Embryonic facial prominence (tissue), 1 donor: ENCODE data around the gene CAMTA1.
A peak's percentile ranks its signal among the peaks of the same experiment; 100 is the strongest.

ENCODE experiments used
- DNase-seq: peaks from one replicate; pipeline ENCODE4 v3.0.0-alpha.2; 2016; ENCODE audit errors: extremely low spot score

CAMTA1 gene

DNA sequence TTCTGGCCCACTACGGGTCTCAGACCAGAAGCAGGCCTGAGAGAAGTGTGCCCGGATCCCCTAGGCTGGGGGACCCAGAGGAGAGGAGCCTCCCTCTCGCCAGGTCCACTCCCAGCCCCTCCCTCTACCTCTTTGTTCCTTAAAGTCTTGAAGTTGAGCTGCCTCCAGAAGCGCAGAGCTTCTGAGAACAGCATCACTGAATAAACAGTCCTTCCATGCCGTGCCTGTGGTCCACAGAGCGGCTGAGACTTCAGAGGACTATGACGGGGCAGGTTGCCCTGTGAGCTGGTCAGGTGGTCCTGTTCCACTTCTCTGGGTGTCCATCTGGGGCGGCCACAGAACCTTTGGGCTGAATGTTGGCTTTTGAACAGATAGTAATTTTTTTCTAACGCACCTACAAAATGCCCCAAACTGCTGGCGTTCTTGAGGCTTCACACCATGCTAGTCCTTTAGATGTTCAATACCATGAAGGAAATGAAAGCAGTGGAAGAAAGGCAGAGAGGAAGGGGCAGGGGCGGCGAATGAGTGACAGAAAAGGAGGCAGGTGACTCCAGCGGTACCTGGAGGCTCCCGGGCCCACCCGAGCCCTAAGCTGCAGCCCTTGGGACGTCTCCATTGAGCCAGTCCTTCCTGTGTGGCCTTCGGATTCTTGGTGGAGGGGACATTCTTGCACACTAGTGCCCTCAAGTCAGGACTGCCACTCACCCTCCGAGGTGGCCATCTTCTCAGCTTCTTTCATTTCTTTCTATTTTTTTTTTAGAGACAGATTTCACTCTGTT lies 746.5 kb downstream of the CAMTA1 start:
- no peak for DNase-seq

DNA sequence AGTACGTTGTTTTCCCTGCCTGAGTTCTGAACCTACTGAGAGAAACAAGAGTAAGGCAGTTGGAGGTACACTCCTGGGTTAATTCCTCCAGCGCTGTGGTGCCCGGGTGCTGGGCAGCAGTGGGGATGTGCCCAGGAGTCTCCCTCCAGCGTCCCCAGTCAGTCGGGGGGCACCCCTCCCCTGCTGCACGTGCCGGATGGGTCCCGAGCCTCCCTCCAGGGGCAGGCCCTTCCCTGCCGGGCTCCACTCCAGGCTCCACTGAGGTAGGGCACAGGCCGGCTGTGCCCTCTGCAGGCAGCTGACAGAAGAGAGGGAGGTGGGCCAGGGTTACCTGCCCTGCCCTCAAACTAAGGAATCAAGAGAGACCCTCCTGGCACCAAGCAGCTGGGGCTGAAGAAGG lies 747.8 kb downstream of the CAMTA1 start:
- no peak for DNase-seq

DNA sequence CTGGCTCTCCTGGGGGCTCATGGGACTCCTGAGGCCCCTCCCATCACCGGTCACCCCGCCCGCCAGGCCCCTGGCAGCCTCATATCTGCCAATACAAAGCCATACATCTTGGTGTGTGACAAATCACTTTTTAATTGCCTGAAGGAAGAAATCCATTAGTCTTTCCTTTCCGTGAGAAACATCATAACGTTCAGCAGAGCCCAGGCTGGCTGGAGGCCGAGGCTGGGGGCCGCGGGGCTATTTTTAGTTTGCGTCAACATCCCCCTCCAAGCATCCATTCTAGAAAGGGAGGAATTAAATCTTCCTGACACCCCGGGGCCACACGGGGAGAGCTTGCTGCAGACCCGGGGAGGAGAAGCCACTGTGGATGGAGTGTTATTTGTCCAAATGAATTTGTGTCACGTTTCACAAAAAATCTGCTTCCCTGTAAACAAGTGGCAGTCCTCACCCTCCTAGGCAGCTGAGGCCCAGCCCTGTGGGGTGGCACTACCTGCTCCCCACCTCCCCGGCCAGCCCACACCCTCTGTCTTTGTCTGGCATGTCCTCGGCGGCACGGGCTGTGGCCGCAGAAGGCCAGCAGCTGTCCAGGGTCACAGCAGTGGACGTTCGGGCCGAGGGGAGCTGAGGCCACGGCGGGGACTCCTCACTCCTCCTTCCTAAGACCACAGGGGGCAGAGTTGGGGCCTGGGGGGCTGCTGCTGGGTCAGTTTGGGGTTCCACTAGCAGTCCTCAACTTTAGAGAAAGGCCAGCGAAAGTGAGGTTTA lies 749.0 kb downstream of the CAMTA1 start:
- DNase-seq: no peak

DNA sequence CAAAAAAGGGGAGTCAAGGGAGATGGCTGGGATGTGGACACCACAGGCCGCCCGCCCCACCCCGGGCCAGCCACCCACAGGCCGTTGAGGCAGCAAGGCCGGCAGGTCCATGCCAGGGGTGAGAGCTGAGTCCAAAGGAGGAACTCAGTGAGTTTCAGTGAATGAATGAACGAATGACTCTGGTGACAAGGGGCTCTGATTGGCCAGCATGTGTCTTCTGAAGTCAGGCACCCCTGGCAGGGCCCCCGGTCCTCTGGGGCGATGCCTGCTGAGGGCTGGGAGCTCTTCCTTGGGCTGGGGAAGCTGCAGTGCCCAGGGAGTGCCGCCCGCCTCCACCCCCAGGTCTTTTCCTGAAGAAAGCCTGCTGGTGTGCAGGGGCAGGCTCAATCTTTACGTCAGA lies 749.8 kb downstream of the CAMTA1 start:
- no peak for DNase-seq

DNA sequence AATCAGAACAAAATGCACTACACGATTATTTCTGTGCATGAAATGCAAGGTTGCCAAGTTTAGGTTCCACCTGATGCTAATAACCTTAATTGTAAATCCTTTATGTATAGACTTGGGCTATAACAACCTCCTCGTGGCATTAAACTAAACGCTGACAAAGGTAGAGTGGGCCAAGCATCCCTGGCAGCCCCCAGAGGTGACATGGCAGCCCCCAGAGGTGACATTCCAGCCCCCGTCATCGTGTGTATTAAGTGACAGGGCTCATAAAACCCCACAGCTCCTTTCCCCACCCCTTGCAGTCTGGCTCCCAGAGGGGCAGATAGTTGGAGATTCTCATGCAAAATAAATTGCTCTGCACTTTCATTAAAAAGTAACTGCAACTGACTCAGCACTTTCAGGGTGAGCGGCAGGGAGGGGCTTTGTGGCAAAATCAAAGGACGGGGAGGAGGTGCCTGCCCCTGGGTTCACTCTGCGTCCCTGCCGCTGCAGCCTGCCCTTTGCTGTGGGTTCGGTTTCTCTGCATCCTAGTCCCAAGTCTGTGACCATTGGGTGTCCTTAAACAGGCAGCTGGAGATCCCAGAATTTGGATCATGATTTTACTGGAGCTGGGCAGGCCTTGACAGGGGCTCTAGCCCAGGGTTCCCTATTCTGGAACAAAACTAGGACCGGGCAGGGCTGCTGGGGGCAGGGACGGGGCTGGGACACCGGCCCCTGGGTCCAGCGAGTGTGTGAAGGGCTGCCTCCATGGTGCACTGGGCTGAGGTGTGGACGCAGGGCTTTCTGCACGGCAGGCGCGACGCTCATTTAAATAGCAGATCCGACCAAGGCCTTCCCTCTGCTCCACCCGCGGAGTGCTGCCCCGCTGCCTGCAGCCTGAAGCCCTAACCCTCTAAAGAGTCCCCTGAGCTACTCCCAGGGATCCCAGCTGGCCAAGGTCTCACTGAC lies 751.0 kb downstream of the CAMTA1 start:
- no peak for DNase-seq

DNA sequence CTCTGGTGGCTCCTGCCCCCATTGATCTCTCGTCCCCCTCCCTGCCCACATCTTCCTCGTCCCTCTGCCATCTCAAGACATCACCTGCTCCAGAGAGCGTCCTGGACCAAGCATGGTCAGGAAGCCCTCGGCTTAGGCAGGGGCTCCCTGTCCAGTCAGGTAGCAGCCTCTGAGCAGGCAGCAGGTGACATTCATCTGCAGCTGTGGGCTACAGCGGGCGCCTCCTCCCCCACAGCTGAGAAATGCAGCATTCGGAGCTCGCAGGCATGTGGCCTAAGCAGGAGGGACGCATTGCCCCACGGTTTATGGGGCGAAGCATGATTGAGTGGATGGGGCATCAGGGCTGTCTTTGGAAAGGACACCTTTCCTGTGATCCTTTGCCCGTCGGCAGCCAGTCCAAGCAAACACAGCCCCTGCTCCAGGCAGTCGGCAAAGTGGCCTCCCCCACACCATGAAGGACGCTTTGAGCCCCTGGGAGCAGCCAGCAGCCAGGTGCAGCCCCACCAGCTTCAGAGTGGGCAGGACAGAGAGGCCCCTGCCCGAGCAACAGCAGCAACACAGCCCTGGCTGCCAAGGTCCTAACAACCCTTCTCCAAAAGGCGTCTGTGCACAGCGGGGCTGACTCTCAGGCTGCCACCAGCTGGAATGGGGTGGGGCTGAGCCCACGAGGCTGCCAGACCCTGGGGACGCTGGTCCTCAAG lies 751.8 kb downstream of the CAMTA1 start:
- no peak for DNase-seq

DNA sequence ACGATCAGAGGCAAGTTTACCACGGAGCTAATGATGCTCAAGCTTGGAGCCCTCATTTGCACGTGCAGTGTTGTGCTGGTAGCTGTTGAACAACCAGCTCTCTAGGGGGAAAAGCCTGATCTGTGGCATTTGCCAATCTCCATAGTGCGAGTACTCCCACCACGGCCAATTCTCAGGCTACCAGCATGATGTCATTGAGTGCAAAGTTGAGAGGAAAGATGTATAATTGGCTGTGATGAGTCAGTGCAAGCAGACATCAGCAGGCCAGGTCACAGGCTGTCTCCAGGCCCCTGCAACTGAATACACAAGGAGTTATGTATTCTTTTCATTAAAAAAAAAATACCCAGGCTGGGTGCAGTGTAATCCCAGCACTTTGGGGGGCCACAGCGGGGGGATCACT lies 752.8 kb downstream of the CAMTA1 start:
- DNase-seq: no peak

DNA sequence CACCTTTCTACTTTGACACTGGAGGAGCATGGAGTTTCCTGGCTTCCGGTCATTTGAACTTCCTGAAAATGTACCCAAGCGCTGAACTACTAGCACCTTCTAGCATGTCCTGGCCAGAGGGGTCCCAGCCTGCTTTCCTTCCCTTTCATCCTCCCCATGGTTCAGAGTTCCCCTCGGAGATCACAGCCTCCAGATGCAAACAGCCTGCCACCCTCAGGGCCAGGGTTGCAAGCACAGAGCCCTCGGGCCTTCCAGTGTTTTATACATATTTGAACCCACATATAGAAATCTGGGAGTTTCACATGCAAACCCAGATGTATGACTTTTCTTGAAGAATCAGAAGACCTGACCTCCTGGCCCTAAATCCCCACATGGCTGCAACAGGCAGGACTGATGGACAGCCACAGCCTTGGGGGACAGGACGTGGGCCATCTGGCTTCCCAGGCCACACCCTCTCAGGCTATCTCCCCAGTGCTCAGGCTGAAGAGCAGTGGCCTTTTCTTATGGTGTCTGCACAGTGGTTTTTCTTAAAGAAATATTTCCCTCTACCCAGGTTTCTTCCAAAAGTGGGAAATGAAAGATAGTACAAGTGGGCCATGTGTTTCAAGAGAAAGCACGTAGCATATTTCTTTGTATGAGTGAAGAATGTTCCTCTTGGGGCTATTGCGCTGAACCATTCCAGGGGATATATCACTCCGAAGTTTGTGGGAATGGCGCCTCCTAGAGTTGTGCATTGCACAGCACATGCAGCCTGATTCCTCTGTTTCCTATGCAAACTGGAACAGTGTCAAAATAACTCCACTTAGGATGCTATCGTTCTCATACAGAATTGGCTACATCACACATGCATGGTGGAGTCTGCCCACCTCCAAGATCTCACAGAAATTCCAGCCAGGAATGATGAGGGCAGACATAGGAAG lies 753.9 kb downstream of the CAMTA1 start:
- no peak for DNase-seq

DNA sequence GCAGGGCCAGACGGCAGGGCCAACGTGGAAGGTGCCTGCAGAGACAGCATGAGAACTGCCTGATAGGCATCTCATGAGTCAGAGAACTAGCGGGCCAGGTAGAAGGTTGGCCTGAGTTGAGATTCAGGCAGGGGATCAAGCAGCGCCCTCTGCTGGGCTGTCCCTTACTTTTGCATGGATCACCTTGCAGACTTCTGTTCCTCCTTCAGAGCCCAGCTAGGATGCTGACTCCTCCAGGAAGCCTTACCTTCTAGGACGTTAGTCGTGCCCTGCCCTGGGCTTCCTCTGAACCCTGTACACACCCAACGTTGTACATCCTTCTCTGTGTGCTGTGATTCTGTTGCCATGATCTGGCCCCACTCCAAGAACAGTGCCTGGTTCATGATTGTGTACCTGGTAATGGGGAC lies 754.5 kb downstream of the CAMTA1 start:
- no peak for DNase-seq

DNA sequence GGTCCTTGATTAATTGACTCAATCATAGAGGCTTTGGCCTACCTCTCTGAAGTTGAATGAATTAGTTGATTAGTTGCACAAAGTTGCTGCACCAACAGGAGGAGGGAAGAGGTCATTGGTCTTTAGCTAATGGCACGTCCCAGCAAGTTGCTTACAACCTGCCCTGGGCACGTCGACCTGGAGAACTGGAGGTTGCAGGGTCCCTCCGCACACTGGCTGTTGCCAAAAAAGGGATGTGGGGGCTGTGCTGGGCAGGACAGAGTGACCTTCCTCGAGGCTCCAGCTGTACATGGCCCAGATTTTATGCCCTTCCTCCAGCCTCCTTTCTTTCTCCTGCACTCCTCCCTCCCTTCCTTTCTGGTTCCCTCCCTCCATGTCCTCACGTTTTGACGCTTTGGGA lies 755.6 kb downstream of the CAMTA1 start:
- DNase-seq: no peak

DNA sequence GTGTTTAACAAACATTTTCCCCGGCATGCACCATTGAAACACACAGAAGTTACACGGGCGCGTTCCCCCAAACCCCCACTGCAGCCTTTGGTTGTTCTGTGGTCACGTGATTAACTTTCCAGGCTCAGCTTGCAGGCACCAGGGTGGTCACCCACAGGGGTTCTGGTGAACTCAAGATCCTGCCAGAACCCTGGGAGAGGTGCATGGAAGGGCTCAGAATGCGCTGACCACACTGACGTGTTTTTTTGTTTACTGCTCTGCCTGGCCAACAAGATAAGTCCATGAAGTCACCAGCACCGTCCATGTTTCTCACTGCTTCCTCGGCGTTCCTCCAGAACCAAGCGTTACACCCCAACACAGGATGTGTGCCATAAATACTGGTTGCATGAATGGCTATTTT lies 756.4 kb downstream of the CAMTA1 start:
- DNase-seq: no peak

DNA sequence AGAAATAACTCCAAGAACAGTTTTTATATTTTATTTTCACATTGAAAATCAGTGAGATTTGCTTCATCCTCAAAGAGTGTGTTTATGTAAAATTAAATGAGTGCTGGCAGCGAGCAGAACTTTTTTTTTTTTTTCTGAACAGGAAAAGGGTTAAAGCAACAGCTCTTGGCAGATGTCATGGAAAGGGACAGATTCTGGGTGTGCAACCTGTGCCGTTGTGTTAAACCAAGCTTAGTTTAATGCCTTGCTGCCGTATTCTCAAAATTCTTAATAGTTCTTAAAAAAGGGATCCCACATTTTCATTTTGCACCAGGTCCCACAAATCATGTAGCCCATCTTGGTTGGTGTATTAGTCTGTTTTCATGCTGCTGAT lies 758.5 kb downstream of the CAMTA1 start:
- DNase-seq: no peak

DNA sequence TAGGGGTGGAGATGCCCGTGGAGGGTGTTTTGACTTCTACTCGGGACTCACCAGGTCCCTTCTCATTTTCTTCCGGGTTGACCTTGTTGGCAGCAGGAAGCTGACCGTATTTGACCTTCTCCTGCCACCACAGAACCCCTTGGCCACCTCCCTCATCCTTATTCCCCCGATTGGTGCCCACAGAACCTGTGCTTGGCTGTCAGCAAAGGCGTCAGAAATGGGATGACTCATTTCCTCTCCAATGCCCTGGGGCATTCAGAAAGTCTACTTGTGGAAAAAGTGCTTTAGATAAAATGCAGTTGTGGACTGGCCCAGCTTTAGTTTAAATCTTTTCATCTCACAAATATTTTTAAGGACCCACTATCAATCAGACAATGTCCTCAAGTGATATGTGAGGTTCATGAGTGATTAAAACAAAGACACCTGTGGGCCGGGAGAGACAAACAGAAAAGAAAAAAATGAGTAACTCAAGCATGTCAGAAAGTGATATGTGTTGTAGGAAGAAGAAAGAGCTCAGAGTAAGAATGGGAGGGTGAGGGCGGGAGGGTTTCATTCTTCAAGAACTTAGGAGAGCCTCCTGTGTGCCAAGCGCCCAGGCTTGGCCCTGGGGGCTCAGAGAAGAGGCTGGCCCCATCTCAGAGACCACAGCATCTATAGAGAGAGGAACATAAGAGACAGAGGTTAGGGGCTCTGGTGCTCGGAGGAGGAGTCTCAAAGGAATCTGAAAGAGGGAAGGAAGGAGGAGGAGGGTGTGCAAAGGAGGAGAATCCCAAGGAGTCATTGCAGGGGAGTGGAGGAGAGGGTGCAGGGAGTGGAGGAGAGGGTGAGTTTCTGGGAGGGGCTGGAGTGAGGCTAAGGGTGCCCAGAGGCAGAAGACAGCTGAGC lies 764.3 kb downstream of the CAMTA1 start:
- DNase-seq: peak; percentile 38

DNA sequence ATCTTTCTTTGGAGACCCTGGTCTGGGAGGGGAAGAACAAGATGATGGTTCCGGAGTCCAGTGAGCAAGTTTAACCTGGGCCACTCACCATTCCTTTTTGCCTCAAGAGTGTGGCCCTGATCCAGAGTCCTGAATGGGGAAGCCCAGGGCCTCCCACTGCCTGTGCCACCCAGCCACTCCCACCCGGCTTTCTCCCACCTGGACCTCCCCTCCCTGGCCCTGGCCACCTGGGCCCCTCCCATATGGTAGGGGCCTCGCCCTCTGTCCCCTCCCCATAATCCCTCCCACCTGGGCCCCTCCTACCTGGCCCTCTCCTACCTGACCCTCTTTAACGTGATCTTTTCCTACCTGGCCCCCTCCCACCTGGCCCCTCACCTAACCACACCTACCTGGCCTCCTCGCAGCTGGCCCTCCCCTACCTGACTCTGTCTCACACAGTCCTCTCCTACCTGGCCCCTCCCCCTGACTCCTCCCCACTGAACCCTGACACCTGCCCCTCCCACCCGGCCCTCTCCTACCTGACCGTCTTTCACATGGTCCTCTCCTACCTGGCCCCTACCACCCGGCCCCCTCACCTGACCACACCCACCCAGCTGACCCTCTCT lies 765.1 kb downstream of the CAMTA1 start:
- no peak for DNase-seq

DNA sequence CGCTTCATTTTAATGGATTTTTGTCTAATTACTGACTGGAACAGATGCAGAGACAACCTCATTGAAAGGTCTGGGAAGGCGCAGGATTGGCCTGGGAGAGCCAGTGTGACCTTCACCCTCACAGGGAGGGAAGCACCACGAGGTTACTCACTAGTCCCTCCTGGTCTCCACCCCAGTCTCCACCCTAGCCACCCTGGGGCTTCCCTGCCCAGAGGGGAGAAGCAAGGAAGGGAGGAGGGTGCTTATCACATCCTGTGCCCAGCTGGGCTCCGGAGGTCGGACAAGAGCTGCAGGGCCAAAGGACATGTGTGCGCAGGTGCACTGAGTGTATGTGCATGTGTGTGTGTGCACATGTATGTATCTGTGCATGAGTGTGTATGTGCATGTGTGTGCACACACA lies 765.7 kb downstream of the CAMTA1 start:
- no peak for DNase-seq

DNA sequence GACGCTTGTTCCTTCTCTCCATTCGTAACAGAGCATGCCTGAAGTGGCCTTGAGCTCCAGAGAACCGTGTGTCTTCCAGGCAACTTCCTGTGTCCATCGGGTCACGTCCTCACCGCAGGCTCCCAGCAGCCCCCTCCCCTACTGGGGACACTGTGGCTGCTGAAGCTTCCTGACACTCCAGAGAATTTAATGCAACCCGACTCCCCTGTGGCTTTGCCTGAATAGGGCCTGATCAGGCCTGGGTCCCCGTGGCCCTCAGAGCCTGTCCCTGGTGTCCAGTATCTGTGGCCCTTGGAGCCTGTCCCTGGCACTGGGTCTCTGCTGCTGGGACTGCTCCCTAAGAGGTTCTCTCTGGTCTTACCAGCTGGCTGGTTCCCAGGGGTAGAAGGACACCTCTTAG lies 766.2 kb downstream of the CAMTA1 start:
- no peak for DNase-seq

DNA sequence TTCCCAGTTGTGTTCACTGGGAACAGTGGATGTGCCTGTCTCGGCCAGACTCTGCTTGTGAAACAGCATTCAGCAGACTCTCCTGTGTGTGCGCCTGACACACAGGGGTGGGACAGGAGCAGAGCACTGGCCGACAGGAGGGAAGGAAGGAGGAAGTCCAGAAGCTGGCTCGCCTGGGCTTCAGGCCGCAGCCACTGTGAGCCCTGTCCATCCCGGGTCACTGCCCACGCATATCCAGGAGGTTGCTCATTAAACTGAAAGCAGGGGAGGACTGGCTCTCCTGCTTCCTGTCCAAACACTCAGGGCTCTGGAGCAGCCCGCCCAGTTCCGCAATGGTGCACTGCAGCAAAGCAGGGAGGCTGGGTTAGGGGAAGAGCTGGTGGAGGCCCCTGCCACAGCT lies 767.1 kb downstream of the CAMTA1 start:
- DNase-seq: no peak

DNA sequence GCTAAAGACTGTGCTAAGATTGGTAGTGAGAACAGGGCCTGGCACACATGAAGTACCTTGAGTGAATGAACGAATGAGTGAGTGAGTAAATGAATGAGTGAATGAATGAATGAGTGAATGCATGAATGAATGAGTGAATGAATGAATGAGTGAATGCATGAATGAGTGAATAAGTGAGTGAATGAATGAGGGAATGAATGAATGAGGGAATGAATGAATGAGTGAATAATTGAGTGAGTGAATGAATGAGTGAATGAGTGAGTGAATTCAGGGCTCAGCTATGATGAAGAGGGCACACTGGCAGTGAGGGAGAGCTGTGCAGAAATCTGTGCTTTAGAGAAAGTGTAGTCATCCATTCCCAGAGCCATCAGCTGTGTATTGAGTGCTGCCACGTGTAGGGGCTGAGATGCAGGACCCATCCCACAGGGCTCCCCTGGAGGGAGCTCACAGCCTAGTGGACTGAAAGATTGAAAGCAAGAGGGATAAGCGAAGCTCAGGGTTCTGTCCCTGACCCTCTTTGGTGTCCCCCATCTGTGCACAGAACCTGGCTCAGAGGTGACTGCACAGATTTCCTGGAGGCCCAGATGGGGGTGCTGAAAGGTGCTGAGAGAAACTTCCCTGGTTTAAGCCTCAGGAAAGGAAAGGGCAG lies 767.9 kb downstream of the CAMTA1 start:
- DNase-seq: no peak
